Neutrophil (primary cell): Measurements from ENCODE around the gene GALNT18.

Source experiments
- H3K27ac ChIP-seq: fragments of 200-600 bp; sonication (generic); 2 replicates; pipeline ENCODE4 v1.5.1; 2016; ENCODE audit warnings: mild to moderate bottlenecking, moderate library complexity
- H3K27me3 ChIP-seq: fragments of 200-600 bp; sonication (generic); 2 replicates; pipeline ENCODE4 v1.6.0; 2016; ENCODE audit warnings: mild to moderate bottlenecking
- H3K36me3 ChIP-seq: fragments of 200-600 bp; sonication (generic); 2 replicates; pipeline ENCODE4 v1.5.1; 2017
- H3K4me1 ChIP-seq, 2 experiments: fragments of 200-600 bp in 1 of 2; sonication (generic) in 1 of 2; 1 replicate in 1 of 2; 2 replicates in 1 of 2; pipeline versions ENCODE4 v1.5.1 to v1.6.1; 2013 to 2016; ENCODE audit warnings: low read depth in 1 of 2, low read length in 1 of 2, mild to moderate bottlenecking in 1 of 2, moderate library complexity in 1 of 2; ENCODE audit not compliant: control insufficient read depth in 1 of 2, insufficient read depth in 1 of 2
- H3K4me3 ChIP-seq, 2 experiments: fragments of 200-600 bp in 1 of 2; sonication (generic) in 1 of 2; 1 replicate in 1 of 2; 2 replicates in 1 of 2; pipeline ENCODE4 v1.5.1; 2013 to 2016; ENCODE audit warnings: low read depth in 1 of 2, low read length in 1 of 2, mild to moderate bottlenecking in 1 of 2, moderate library complexity in 1 of 2
- H3K9me3 ChIP-seq: fragments of 200-600 bp; sonication (generic); 2 replicates; pipeline ENCODE4 v1.5.1; 2016
- TF ChIP-seq, protein P1 (sequence below): fragments of 200-600 bp; sonication (generic); IDR thresholded peaks from 2 replicates; pipeline ENCODE4 v1.5.1; 2016; ENCODE audit warnings: antibody characterized with exemption

GALNT18 gene

DNA sequence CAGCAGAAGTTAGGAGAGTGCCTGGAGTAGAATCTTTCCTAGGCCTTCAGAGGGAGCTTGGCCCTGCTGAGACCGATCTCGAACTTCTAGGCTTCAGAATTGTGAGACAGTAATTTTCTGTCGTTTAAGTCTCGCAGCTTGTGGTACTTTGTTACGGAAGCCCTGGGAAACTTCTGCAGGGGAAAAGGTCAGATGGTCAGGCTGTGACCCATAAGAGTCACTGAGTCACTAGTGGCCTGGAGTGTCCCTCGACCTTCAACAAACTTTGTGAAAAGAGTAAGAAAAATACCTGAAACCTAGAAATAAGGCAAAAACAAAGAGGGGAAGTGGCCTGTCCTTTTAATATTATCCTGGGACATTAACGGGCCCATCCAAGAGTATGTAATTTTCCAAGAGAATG, 303.3 kb downstream of the GALNT18 start:
- Histone ChIP-seq H3K4me1 (peaks cover 4% of the 10 kb centered on the region in 2 experiments), H3K4me3 (no peak overlapping the region), H3K36me3 (no peaks in the 10 kb centered on the region), H3K27me3 (no peaks in the 10 kb centered on the region), H3K9me3 (no peaks in the 10 kb centered on the region), H3K27ac (no peak overlapping the region)
- TF ChIP-seq, protein P1, sequence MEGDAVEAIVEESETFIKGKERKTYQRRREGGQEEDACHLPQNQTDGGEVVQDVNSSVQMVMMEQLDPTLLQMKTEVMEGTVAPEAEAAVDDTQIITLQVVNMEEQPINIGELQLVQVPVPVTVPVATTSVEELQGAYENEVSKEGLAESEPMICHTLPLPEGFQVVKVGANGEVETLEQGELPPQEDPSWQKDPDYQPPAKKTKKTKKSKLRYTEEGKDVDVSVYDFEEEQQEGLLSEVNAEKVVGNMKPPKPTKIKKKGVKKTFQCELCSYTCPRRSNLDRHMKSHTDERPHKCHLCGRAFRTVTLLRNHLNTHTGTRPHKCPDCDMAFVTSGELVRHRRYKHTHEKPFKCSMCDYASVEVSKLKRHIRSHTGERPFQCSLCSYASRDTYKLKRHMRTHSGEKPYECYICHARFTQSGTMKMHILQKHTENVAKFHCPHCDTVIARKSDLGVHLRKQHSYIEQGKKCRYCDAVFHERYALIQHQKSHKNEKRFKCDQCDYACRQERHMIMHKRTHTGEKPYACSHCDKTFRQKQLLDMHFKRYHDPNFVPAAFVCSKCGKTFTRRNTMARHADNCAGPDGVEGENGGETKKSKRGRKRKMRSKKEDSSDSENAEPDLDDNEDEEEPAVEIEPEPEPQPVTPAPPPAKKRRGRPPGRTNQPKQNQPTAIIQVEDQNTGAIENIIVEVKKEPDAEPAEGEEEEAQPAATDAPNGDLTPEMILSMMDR = no peak

DNA sequence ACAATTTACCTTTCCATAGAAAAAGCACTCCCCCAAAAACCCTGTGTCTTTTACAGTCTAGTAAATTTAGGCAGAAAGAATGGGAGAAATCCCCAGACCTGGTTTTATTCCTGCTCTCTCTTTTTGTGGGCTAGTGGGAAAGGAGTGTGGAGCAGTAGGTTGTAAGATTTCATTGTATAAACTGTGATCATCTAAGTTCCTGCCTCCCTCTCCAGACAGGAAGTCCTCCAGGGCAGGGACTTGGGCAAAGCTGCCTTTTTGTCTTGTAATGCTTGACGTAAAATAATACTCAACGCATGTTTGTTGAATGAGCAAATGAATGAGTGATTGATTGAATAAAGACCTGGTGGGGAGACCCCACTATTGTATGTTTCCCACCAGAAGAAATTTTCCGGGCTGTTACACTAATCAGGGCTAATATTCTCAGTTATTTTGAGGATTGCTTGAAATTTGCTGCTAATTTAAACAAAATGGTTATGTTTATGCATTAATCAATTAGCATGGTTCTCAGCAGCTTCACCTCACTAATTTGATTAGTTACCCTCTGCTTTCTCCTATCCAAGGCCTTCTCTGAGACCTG, 305.1 kb downstream of the GALNT18 start:
- Histone ChIP-seq H3K27ac (no peak overlapping the region), H3K36me3 (no peaks in the 10 kb centered on the region), H3K4me3 (no peak overlapping the region), H3K4me1 (peaks cover 4 to 15% of the 10 kb centered on the region in 2 experiments), H3K9me3 (no peaks in the 10 kb centered on the region), H3K27me3 (no peaks in the 10 kb centered on the region)
- TF ChIP-seq, protein P1 = no peak

DNA sequence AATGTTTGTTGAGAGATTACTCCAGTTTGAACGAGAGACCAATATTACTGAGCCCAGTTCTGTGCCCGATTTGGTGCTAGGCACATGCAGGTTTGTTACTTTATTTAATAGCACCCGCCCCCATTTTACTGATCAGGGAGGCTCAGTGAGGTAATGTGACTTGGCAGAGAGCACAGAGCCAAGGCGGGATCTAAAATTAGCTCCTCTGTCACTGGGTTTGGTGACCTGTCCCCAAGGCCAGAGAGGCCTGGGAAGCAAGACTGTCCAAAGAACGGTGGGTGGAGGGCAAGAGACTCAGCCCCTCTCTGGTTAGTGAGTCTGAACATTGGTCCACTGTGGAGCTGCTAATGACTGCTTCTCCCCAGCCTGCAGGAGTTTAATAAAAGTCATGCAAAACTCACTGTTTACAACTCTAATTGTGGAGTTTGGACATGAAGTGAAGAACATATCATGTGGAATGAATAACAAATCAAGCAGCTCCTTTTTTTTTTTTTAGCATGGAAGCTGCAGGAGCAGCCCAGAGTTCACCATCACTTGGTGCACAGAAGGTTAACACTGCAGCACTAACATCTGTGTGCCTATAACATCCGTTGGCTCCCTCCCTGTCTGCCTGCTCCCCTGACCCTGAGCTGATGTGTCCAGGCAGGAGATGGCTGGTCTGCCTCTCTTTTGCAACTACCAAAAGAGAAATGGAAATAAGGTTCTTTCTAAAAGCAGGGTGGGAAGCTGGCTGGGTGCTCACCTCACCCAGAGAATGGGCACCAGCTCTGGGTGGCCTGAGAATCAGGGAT, 307.7 kb downstream of the GALNT18 start:
- Histone ChIP-seq H3K27ac (no peak overlapping the region), H3K9me3 (no peaks in the 10 kb centered on the region), H3K4me3 (no peak overlapping the region), H3K27me3 (no peaks in the 10 kb centered on the region), H3K36me3 (no peaks in the 10 kb centered on the region), H3K4me1 (peaks cover 2 to 23% of the 10 kb centered on the region in 2 experiments)
- TF ChIP-seq, protein P1 = no peak

GRCh38 chr11:11313426-11313825, 308.4 kb downstream of the GALNT18 start:
- no peaks in the 10 kb centered on the region for H3K27me3 ChIP-seq
- H3K36me3 ChIP-seq = no peaks in the 10 kb centered on the region
- H3K4me3 ChIP-seq = no peak overlapping the region
- peaks cover 0 to 23% of the 10 kb centered on the region in 2 experiments for H3K4me1 ChIP-seq
- H3K27ac ChIP-seq = no peak overlapping the region
- TF ChIP-seq, protein P1 = no peak
- H3K9me3 ChIP-seq = no peaks in the 10 kb centered on the region

DNA sequence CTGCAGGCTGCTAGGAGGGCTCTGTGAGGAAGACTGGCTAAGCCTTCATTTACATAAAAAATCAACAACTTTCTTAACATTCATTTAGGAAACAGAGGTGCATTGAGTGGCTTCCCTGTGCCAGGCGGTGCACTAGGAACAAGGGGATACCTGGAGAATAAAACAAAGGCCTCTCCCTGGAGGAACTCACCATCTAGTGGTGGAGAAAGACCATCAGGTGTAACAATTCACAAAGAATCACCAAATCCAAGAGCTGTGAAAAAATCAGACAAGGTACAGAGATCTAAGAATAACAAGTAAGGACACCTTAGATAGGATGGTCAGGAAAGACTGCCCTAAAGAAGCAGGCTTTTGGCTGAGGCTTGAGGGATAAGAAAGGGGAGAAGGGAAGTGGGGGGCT, 309.1 kb downstream of the GALNT18 start:
- no peak overlapping the region for H3K27ac ChIP-seq
- TF ChIP-seq, protein P1 = no peak
- no peaks in the 10 kb centered on the region for H3K36me3 ChIP-seq
- H3K4me1 ChIP-seq = peaks cover 0 to 23% of the 10 kb centered on the region in 2 experiments
- no peaks in the 10 kb centered on the region for H3K9me3 ChIP-seq
- no peaks in the 10 kb centered on the region for H3K27me3 ChIP-seq
- no peak overlapping the region for H3K4me3 ChIP-seq
